GM15510 (cell line): ENCODE data around the gene JAKMIP2.

ENCODE experiments used
- POLR2A ChIP-seq: IDR thresholded peaks from 3 replicates; pipeline ENCODE4 v1.6.1; 2011; ENCODE audit warnings: borderline replicate concordance; ENCODE audit not compliant: insufficient read length; ENCODE audit errors: extremely low read depth

The JAKMIP2 gene

GRCh38 chr5:147699496-147700088 lies 82.9 kb downstream of the JAKMIP2 start:
- no peak for TF ChIP-seq POLR2A

- TF ChIP-seq POLR2A: no peak
These were observed 85.1 kb downstream of the JAKMIP2 start for GRCh38 chr5:147697380-147697779.

DNA sequence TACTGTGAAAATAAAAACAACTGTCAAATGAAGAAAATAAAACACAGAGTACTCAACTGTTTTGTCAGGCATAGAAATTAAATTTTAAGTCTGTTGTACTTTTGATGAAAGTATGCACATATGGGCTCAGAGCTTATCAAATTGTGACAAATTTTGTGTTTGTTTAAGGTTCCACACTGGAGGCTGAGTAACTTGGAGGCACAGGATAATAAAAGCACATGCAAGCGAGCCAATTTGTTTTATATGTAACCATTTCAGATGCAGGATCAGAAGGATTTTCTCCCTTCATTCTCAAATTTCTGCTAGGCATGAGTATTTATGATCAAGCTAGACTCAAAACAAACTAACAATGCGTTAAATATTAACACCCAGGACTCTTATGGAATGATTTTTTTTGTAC lies 87.8 kb downstream of the JAKMIP2 start:
- TF ChIP-seq POLR2A: no peak

- TF ChIP-seq POLR2A: no peak
These were observed 89.3 kb downstream of the JAKMIP2 start for GRCh38 chr5:147693233-147693632.

DNA sequence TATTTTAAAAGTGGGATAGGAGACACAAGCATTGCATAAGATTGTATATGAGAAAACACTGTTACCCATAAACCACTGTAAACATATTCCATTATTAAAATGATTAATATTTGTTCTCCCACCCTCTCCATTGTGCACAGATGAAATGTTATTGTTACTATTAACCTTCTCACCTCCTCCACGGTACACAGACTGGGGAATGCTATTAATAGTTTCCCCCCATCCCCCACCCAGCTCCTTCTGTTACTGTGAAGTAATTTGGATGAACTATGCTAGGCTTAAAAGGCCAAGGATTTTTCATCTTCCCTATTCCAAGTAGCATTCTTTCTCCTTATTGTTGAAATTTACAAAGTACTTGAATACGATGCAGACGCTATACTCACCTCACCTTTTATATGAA lies 91.4 kb downstream of the JAKMIP2 start:
- no peak for TF ChIP-seq POLR2A

- TF ChIP-seq POLR2A: no peak
These were observed 91.9 kb downstream of the JAKMIP2 start for GRCh38 chr5:147690595-147690994.

DNA sequence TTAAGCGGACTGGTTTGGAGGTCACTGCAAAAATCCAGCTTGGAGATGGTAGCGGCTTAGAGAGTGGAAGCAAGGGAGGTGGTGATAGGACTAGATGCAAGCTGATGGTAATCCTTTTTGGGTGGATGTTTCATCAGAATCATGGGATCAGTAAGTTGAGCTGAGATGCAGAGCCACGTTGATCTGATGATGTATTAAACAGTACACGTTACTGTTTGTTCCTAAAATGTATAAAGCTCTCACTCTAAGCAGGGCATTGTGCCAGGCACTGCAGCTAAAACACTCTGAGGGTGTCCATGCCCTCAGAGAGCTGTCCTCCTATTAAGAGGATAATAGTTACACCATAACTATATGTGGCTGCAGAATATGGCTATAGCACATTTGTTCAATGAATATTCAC lies 93.1 kb downstream of the JAKMIP2 start:
- no peak for TF ChIP-seq POLR2A

DNA sequence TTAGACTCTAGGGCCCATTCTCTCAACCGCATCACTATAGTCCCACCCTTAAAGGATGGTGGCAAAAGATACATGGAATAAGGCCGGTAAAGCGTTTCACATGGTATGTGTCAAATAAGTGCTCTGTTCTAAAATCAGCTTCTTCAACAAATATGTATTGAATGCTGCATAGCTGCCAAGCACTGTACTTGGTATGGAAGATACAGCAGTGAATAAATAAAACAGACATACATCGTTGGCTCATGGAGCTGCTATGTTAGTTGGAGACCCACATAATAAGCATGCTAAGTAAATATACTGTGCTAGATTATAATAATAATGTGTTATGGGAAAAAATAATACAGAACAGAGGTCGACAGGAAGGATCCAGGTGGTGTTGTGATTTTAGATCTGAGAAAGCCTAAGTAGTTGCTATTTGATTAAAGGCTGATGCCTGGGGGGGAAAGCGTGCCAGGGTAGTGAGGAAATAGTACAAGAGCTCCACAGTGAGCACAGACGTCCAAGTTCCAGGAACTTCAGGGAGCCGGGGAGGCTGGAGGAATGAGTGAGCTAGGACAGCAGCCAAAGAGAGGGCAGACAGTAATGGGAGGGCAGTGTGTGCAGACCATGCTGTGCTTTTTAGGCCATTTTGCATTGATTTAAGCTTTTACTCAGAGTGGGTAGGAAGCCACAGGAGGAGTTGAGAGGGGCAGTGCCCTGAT lies 93.7 kb downstream of the JAKMIP2 start:
- no peak for TF ChIP-seq POLR2A

GRCh38 chr5:147687118-147687517 lies 95.4 kb downstream of the JAKMIP2 start:
- no peak for TF ChIP-seq POLR2A

- no peak for TF ChIP-seq POLR2A
These were observed 96.1 kb downstream of the JAKMIP2 start for GRCh38 chr5:147686421-147686820.

DNA sequence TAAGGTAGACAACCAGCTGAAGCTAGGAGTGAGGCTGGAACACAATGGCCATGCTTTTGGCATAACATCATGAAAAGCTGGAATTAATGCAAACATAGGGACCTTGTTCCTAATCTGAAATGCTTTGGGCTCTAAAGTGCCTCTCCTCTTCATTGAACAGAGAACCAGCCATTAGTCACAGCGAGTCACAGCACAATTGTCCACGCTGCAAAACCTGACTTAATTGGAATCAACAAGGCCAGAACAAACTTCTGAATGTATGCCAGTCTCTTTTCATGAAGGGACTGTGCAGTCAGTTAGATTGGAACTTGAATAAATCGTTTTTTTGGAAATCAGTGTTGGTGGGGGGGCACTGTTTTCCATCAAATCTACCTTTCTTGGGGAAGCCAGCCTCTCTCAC lies 96.5 kb downstream of the JAKMIP2 start:
- TF ChIP-seq POLR2A: no peak

- no peak for TF ChIP-seq POLR2A
These were observed 107.4 kb downstream of the JAKMIP2 start for GRCh38 chr5:147675168-147675567.

DNA sequence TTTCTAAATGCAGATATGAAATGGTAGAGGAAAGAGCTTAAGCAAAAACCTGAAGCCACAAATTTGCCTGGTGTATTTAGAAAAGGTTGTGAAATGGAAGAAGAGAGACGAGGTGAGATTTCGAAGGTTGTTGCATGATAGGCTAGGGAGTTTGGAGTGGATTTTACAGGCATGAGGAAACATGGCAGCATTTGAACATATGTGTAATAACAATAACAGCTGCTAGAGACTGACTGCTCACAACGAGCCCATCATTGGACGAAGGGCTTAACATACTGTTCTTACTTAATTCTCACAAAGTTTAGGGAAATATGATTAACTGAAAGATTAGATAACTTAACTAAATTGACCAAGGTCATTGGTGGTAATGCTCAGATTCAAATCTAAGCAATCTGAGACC lies 108.1 kb downstream of the JAKMIP2 start:
- TF ChIP-seq POLR2A: no peak

GRCh38 chr5:147673791-147674190 lies 108.7 kb downstream of the JAKMIP2 start:
- no peak for TF ChIP-seq POLR2A

GRCh38 chr5:147673266-147673665 lies 109.3 kb downstream of the JAKMIP2 start:
- TF ChIP-seq POLR2A: no peak

DNA sequence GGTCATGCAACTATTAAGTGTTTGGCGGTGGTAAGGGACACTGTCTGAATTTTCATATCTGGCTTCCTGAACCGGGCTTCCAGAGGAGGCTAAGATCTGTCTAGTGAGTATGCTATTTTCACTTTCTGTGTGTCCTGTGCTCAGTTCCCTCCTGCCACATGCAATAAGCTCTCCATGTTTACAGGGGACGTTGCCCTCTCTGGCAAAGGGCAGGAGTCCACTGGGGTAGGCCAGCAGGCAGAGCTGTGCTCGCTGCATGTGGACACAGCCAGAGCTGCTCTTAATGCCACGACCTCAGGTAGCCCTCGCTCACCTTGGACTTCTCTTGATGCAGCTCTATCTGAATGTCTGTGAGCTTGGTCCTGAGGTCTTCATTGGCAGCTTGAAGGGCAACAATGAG lies 111.2 kb downstream of the JAKMIP2 start:
- no peak for TF ChIP-seq POLR2A
